ENCODE results near the gene MAP6D1.

Gene MAP6D1

GRCh38 chr3:183826448-183827250 lies 1.3 kb upstream of the MAP6D1 start:
- TF ChIP-seq RARB (CRISPR knock-in tag; IDR thresholded peaks at IDR 0.05) (no peak), ZC3H10 (CRISPR knock-in tag; IDR thresholded peaks at IDR 0.05) (no peak), TCF4 (CRISPR knock-in tag; IDR thresholded peaks at IDR 0.05; ENCODE audit: borderline replicate concordance) (no peak), TOX (CRISPR knock-in tag; IDR thresholded peaks at IDR 0.05; ENCODE audit: borderline replicate concordance) (no peak), CREB5 (CRISPR knock-in tag; IDR thresholded peaks at IDR 0.05; ENCODE audit: low read depth) (no peak), ZFP3 (CRISPR knock-in tag; IDR thresholded peaks at IDR 0.05) (no peak), CSRNP3 (CRISPR knock-in tag; IDR thresholded peaks at IDR 0.05) (no peak), CSDC2 (CRISPR knock-in tag; IDR thresholded peaks at IDR 0.05) (no peak), ESRRG (CRISPR knock-in tag; IDR thresholded peaks at IDR 0.05) (no peak), TSHZ2 (CRISPR knock-in tag; IDR thresholded peaks at IDR 0.05) (no peak), ISL1 (CRISPR knock-in tag; IDR thresholded peaks at IDR 0.05) (no peak), ZNF565 (CRISPR knock-in tag; conservative IDR thresholded peaks at IDR 0.05; ENCODE audit: low read depth) (no peak), PATZ1 (CRISPR knock-in tag; IDR thresholded peaks at IDR 0.05; ENCODE audit: borderline replicate concordance) (no peak), PPARA (CRISPR knock-in tag; IDR thresholded peaks at IDR 0.05; ENCODE audit: borderline replicate concordance) (no peak)
- no peak for ATAC-seq

- no peak for TF ChIP-seq ZNF8 (CRISPR knock-in tag; IDR thresholded peaks at IDR 0.05)
- TF ChIP-seq ISL1 (CRISPR knock-in tag; IDR thresholded peaks at IDR 0.05), result no peak
- no peak for TF ChIP-seq TSHZ2 (CRISPR knock-in tag; IDR thresholded peaks at IDR 0.05)
- no peak for TF ChIP-seq PPARA (CRISPR knock-in tag; IDR thresholded peaks at IDR 0.05; ENCODE audit: borderline replicate concordance)
- no peak for TF ChIP-seq PATZ1 (CRISPR knock-in tag; IDR thresholded peaks at IDR 0.05; ENCODE audit: borderline replicate concordance)
- no peak for TF ChIP-seq SNAI2 (CRISPR knock-in tag; IDR thresholded peaks at IDR 0.05)
- TF ChIP-seq ZNF565 (CRISPR knock-in tag; conservative IDR thresholded peaks at IDR 0.05; ENCODE audit: low read depth), result no peak
- TF ChIP-seq CREB5 (CRISPR knock-in tag; IDR thresholded peaks at IDR 0.05; ENCODE audit: low read depth), result no peak
- no peak for TF ChIP-seq CSDC2 (CRISPR knock-in tag; IDR thresholded peaks at IDR 0.05)
- no peak for TF ChIP-seq GLIS3 (CRISPR knock-in tag; IDR thresholded peaks at IDR 0.05)
- TF ChIP-seq ZFP3 (CRISPR knock-in tag; IDR thresholded peaks at IDR 0.05), result no peak
- TF ChIP-seq ZFP30 (CRISPR knock-in tag; IDR thresholded peaks at IDR 0.05), result no peak
- no peak for TF ChIP-seq OSR1 (CRISPR knock-in tag; IDR thresholded peaks at IDR 0.05)
- TF ChIP-seq ARNTL (CRISPR knock-in tag; IDR thresholded peaks at IDR 0.05; ENCODE audit: borderline replicate concordance, low read depth), result no peak
- no peak for TF ChIP-seq BACH2 (CRISPR knock-in tag; IDR thresholded peaks at IDR 0.05; ENCODE audit: borderline replicate concordance)
- TF ChIP-seq ZC3H10 (CRISPR knock-in tag; IDR thresholded peaks at IDR 0.05), result no peak
- TF ChIP-seq TOX (CRISPR knock-in tag; IDR thresholded peaks at IDR 0.05; ENCODE audit: borderline replicate concordance), result no peak
- peak; percentile 62 for ATAC-seq
Observed at GRCh38 chr3:183824761-183825455, 469 bp downstream of the MAP6D1 start.
